Measurements from ENCODE around the gene LTBP1. TPM values are rescaled to one million over a fixed set of nuclear protein-coding genes. Genes with fewer than 3 reads are reported as not detected.

Gene LTBP1
- total RNA-seq, 2 experiments from 2014 or later = 0.19 to 0.23 TPM

DNA sequence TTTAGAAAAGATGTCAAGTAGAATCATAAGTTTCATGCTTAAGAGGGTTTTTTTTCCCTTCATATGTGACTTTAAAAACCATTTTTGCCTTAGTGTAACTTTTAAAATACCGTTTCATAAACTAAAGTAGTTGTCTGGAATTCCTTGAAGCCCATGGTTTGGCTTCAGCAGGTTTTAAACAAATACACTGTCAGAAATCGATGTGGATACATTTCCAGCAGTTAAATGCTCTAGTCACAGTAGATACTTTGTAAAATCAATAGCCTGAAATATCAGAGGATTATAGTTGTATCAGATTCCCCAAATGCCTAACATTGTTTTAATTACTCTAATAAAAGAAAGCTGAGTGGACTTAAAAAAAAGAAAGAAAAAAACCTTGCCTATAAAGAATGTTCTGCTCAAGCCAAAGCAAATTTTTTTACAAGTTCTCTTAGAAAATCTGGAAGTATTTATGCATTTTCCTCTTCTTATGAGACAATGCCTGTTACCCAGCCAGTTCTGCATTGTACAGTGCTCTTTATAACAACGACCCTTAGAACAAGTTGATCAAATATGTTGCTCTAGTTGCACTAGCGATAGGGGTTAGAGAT is 260.5 kb downstream of the LTBP1 start:
- DNase-seq = no peak
- Mint-ChIP-seq H3K4me1 (no peaks in the 10 kb centered on the region), H3K9me3 (no peaks in the 10 kb centered on the region), H3K36me3 (no peaks in the 10 kb centered on the region), H3K27me3 (peaks cover 2% of the 10 kb centered on the region), H3K27ac (no peak overlapping the region), H3K4me3 (no peak overlapping the region)
- no peak for ATAC-seq (ENCODE audit: low read depth)
- POLR2A ChIA-PET = no interaction called here

DNA sequence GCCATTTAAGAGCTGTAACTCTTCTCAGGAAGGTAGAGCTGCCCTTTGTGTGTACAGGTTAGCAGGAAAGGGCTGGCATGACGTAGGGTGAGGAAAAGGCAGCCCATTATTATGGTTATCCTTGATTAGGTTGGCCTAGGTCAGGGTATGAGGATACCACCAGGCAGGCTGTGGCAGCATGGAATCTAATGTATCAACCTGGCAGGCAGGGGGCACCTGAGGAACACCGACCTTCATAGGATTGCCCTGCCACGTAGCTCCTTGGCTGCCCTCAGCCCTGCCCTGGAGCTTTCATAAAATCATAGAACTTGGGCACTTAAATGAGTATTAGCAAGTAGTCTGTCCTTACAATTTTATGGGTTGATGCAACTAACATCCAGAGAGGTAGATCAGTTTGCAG is 261.6 kb downstream of the LTBP1 start:
- POLR2A ChIA-PET = no interaction called here
- H3K9me3 Mint-ChIP-seq = no peaks in the 10 kb centered on the region
- H3K27ac Mint-ChIP-seq = no peak overlapping the region
- no peak for DNase-seq
- ATAC-seq (ENCODE audit: low read depth) = no peak
- no peak overlapping the region for H3K4me3 Mint-ChIP-seq
- no peaks in the 10 kb centered on the region for H3K36me3 Mint-ChIP-seq
- no peaks in the 10 kb centered on the region for H3K4me1 Mint-ChIP-seq
- H3K27me3 Mint-ChIP-seq = peaks cover 2% of the 10 kb centered on the region

DNA sequence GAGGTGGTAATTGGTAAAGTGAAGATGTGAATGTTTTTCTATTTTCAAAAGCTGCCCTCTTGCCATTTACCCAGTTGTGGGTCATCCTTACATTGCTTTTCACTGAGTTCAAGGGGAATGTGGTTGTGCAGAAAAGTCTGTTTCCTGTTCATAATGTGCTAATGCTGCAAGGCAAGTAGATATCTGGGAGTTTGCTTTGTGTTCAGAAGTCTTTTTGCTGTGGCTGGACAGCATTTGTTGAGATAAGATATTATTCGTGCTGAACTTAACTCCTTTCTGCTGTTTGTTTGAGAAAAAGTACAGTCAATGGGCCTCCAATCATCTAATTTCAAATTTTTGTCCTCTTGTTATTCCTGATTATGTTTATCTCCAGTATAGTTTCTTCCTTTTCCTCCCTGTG is 263.2 kb downstream of the LTBP1 start:
- Mint-ChIP-seq H3K4me3 (no peak overlapping the region), H3K9me3 (no peaks in the 10 kb centered on the region), H3K4me1 (no peaks in the 10 kb centered on the region), H3K36me3 (no peaks in the 10 kb centered on the region), H3K27me3 (no peaks in the 10 kb centered on the region), H3K27ac (no peak overlapping the region)
- POLR2A ChIA-PET = no interaction called here
- ATAC-seq (ENCODE audit: low read depth) (no peak), DNase-seq (no peak)

DNA sequence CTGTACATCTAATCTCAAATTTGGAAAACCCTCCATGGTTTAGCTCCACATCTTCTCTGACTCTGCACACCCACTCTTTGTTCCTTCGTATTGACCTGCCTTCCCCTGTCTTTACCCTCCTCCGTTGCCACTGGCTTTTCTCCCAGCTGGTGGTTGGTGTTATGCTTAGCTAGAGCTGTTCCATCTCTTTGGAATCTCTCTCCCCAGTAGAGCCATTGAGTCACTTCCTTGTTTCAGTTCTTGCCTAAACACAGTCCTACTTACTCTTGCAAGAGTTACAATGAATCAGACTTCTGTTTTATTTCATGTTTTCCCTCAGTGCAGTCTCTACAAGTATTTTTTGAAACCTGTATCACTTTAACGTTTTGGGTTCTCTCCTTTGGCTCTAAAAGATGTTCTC is 263.9 kb downstream of the LTBP1 start:
- H3K36me3 Mint-ChIP-seq = no peaks in the 10 kb centered on the region
- ATAC-seq (ENCODE audit: low read depth) (no peak), DNase-seq (no peak)
- no peaks in the 10 kb centered on the region for H3K9me3 Mint-ChIP-seq
- H3K4me1 Mint-ChIP-seq = no peaks in the 10 kb centered on the region
- H3K27ac Mint-ChIP-seq = no peak overlapping the region
- POLR2A ChIA-PET = no interaction called here
- no peak overlapping the region for H3K4me3 Mint-ChIP-seq
- no peaks in the 10 kb centered on the region for H3K27me3 Mint-ChIP-seq

DNA sequence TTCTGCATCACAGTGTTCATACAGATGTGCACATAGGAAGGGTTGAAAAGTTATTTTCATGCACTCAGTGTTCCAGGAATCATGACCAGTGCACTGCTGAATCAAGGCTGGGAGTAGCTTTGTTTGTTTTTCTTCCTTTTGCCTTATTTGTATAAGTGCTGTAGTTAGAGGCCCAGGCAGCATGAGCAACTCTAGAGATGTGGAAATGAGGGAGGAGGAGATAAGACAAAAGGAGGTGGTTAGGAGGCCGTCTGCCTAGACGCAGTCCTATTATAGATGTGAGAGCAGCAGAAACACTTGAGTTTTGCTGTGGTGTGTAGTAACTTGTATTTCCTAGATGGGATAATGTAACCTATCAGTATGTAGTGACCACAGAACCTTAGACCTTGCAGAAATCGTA is 265.4 kb downstream of the LTBP1 start:
- Mint-ChIP-seq H3K9me3 (no peaks in the 10 kb centered on the region), H3K36me3 (no peaks in the 10 kb centered on the region), H3K4me1 (no peaks in the 10 kb centered on the region), H3K27ac (no peak overlapping the region), H3K4me3 (no peak overlapping the region), H3K27me3 (no peaks in the 10 kb centered on the region)
- DNase-seq (no peak), ATAC-seq (ENCODE audit: low read depth) (no peak)
- POLR2A ChIA-PET = no interaction called here

DNA sequence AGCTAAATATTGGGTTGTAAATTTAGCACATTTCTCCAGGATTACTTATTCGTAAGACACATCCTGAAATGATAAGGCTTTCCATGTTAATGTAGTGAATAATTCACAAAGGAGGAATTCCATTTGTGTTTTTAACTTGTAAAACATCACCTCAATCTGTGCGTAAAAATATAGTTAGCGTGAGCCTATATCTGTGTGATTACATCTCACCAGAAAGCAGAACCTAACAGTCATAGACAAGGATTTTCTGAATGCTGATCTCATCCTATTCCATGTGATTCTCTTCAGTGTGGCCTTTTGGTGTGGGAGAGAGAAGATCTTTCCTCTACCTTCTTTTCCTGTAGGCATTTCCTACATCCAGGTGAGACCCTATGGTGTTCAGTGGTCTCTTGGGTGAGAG is 266.5 kb downstream of the LTBP1 start:
- H3K27ac Mint-ChIP-seq = no peak overlapping the region
- H3K4me1 Mint-ChIP-seq = no peaks in the 10 kb centered on the region
- ATAC-seq (ENCODE audit: low read depth) = no peak
- no peak for DNase-seq
- H3K27me3 Mint-ChIP-seq = no peaks in the 10 kb centered on the region
- POLR2A ChIA-PET = no interaction called here
- no peak overlapping the region for H3K4me3 Mint-ChIP-seq
- H3K36me3 Mint-ChIP-seq = no peaks in the 10 kb centered on the region
- H3K9me3 Mint-ChIP-seq = no peaks in the 10 kb centered on the region

DNA sequence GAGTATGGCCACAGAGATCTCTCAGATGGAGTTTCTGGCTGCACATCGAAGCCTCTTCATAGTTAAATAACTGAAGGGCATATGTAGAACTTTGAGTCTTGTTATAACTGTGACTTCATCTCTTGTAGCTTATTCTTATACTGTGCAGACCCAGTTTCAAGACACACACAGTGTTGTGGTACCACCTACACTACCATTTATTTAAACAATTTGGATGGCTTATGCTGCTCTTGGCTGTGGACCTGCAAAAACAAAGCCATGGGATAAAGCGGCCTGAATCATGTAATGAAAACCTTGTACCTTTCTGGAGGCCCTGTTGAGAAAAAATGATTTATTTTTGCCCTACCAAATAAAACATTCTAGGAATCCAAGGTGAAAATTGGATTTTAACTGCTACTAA is 266.9 kb downstream of the LTBP1 start:
- Mint-ChIP-seq H3K4me1 (no peaks in the 10 kb centered on the region), H3K36me3 (no peaks in the 10 kb centered on the region), H3K4me3 (no peak overlapping the region), H3K27ac (no peak overlapping the region), H3K27me3 (peaks cover 2% of the 10 kb centered on the region), H3K9me3 (no peaks in the 10 kb centered on the region)
- POLR2A ChIA-PET = no interaction called here
- ATAC-seq (ENCODE audit: low read depth) (no peak), DNase-seq (no peak)

DNA sequence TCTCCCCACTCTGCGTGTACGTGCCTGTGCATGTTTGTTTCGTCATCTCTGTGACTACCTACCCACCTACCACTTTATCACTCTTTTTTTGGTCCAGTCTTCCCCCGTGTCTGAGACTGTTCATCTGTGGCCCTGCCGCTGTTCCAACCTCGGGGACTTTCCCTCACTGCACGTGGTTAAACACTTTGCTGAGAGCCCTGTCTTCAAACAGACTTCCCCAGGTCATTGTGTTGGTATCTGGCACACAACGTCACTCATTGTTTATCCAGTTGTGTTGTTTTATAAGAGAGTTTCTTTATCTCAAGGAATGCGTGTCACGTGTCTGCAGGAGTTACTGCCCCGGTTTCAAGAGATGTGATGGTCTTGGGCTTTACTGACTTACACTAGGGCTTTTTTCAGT is 267.7 kb downstream of the LTBP1 start:
- H3K27ac Mint-ChIP-seq = no peak overlapping the region
- H3K36me3 Mint-ChIP-seq = no peaks in the 10 kb centered on the region
- DNase-seq = no peak
- POLR2A ChIA-PET = no interaction called here
- no peak overlapping the region for H3K4me3 Mint-ChIP-seq
- H3K27me3 Mint-ChIP-seq = peaks cover 2% of the 10 kb centered on the region
- no peaks in the 10 kb centered on the region for H3K9me3 Mint-ChIP-seq
- ATAC-seq (ENCODE audit: low read depth) = no peak
- no peaks in the 10 kb centered on the region for H3K4me1 Mint-ChIP-seq

DNA sequence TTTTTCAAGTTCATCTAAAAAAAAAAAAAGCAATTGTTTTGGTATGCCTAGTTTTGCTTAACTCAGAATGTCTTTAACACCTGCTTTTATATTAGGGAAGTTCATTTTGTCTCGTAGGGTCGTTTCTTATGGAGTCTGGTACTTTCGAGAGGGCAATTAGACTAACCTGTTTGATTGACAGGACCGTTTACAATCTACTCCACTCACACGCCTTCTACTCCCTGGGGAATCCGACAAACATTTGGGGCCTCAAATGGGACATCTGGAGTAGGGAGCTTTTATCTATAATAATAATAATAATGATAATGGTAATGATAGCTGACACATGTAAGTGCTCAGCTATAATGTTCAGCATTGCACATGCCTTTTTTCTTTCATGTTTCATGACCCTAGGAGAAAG is 268.1 kb downstream of the LTBP1 start:
- POLR2A ChIA-PET = no interaction called here

DNA sequence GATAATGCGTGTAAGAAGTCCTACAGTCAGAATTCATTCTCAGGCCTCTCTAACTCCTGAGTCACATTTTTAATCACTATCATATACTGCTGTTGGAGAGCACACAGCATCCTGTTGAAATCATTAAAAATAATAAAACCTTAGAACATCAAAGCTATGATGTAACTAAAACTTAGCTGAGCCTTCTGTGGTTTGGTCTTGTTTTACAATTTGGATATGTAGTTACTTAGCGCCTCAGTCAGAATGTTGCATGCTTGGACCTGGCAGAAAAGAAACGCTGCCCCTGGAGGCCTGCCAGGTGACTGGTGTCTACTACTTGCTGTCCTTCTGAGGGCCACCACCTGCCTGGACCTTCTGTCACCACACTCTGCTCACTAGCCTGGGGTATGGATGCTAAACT is 268.5 kb downstream of the LTBP1 start:
- no peak overlapping the region for H3K4me3 Mint-ChIP-seq
- H3K27me3 Mint-ChIP-seq = peaks cover 2% of the 10 kb centered on the region
- H3K4me1 Mint-ChIP-seq = peaks cover 2% of the 10 kb centered on the region
- no peak overlapping the region for H3K27ac Mint-ChIP-seq
- DNase-seq (no peak), ATAC-seq (ENCODE audit: low read depth) (no peak)
- H3K36me3 Mint-ChIP-seq = no peaks in the 10 kb centered on the region
- POLR2A ChIA-PET = no interaction called here
- no peaks in the 10 kb centered on the region for H3K9me3 Mint-ChIP-seq

More for the DNA sequence above, 268.1 kb downstream of the LTBP1 start:
- Mint-ChIP-seq H3K27ac (no peak overlapping the region), H3K9me3 (no peaks in the 10 kb centered on the region), H3K27me3 (peaks cover 2% of the 10 kb centered on the region), H3K4me3 (no peak overlapping the region), H3K4me1 (peaks cover 2% of the 10 kb centered on the region), H3K36me3 (no peaks in the 10 kb centered on the region)
- no peak for DNase-seq
- no peak for ATAC-seq (ENCODE audit: low read depth)

DNA sequence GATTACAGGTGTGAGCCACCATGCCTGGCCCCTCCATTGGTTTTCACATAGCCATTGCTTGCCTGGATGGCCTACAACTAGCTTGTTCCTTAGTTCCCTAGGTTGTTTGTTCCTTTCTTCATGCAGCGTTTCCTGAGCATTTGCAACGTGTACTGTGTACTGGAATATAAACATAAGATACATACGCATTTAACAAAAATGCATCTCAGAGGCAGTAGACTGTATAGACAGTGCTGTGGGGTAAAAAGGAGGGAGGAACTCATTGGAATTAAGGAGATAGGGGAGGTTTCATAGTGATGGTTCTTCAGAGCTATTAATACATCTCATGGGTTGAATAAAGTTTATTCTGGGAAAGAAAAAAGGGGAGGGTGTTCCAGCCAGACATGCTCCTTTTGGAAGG is 269.2 kb downstream of the LTBP1 start:
- DNase-seq (no peak), ATAC-seq (ENCODE audit: low read depth) (no peak)
- Mint-ChIP-seq H3K27ac (no peak overlapping the region), H3K36me3 (no peaks in the 10 kb centered on the region), H3K9me3 (no peaks in the 10 kb centered on the region), H3K4me1 (peaks cover 2% of the 10 kb centered on the region), H3K27me3 (peaks cover 4% of the 10 kb centered on the region), H3K4me3 (no peak overlapping the region)
- POLR2A ChIA-PET = no interaction called here

DNA sequence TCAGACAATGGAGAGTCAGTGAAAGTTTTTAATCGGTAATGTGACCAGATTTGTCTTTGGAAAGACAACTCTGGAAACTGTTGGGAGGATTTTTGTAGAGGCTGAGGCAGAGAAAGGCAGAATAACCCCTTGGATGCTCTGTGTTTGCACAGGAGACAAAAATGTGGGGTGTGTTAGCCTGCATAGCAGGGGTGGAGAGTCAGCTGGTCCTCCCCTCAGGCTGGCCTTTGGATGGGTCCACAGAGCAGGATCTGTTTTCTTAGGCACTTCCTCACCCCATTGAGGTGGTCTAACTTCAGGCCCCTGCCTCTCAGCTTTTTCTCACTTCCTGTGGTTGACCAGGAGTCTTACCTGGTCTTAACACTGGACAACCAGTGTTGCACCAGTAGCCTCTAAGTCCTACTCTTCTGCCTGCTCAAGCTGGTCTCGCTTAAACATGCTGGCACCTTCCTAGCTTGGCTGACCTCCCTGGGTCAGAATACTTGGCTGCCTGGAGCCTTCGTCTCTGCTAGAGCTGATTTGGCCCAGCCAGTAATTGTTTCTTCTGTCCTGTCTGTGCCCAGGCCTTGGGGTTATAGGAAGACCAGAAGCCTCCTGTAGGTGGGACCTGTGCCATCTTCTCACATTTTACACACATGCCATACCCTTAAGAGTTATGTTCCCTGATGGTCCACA is 269.9 kb downstream of the LTBP1 start:
- POLR2A ChIA-PET = no interaction called here
- H3K4me3 Mint-ChIP-seq = no peak overlapping the region
- H3K27ac Mint-ChIP-seq = no peak overlapping the region
- no peaks in the 10 kb centered on the region for H3K9me3 Mint-ChIP-seq
- no peaks in the 10 kb centered on the region for H3K36me3 Mint-ChIP-seq
- ATAC-seq (ENCODE audit: low read depth) = no peak
- DNase-seq = no peak
- peaks cover 7% of the 10 kb centered on the region for H3K27me3 Mint-ChIP-seq
- H3K4me1 Mint-ChIP-seq = peaks cover 2% of the 10 kb centered on the region

DNA sequence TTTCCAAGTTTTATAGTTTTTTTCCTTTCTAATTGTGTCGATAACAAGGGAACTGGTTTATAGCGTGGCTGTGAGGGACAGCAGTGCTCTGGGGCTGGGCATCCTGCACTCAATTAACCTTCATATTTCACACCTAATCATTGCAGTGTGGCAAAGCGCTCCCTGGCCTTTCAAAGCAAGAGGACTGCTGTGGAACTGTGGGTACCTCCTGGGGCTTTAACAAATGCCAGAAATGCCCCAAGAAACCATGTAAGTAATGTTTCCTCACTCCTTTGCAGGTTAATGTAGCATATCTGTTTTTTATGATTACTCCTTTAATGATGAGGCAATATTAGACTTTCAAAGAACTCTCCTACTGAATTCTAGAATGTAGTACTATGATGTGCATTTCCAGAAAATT is 270.7 kb downstream of the LTBP1 start:
- Mint-ChIP-seq H3K36me3 (no peaks in the 10 kb centered on the region), H3K9me3 (no peaks in the 10 kb centered on the region), H3K27ac (no peak overlapping the region), H3K27me3 (peaks cover 8% of the 10 kb centered on the region), H3K4me3 (no peak overlapping the region), H3K4me1 (peaks cover 2% of the 10 kb centered on the region)
- POLR2A ChIA-PET = no interaction called here
- DNase-seq = no peak
- no peak for ATAC-seq (ENCODE audit: low read depth)

DNA sequence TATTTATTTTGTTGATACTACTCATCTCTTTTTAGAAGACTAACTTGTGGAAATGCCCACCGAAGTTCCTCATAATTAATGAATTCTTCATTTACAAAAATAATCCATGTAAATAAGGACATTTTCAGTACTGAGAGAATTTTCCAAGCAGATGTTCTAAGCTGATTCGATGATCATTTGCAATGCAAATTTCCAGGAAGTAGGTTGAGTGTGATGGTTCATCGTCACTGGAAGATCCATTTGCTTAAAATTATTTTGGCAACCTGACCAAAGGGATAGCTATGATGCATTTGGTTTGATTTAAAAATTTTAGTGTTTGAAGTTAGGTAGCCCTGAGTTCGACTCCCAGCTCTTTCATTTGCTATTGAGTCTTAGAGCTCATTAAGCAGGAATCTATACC is 272.4 kb downstream of the LTBP1 start:
- Mint-ChIP-seq H3K4me3 (no peak overlapping the region), H3K4me1 (peaks cover 2% of the 10 kb centered on the region), H3K9me3 (no peaks in the 10 kb centered on the region), H3K27ac (no peak overlapping the region), H3K27me3 (peaks cover 8% of the 10 kb centered on the region), H3K36me3 (no peaks in the 10 kb centered on the region)
- DNase-seq = no peak
- ATAC-seq (ENCODE audit: low read depth) = no peak
- POLR2A ChIA-PET = no interaction called here

DNA sequence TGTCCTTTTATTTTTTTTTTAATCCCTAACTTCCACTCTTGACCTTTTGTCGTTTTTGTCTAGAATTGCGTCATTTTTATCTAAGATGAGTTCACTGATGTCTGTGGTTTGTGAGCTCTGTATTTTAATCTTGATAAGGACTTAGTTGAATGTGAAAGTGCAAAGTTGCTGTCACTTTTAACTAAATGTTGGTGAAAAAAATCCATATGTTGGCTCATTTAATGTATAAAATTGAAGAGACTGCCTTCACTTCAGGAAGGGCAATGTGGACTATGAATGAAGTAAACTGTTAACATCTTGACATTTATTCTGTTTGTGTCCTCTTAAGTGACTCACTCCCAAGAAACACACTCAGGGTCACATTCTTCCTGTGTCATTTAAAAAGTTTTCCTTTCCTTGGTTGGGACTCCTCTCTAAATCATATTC is 273.1 kb downstream of the LTBP1 start:
- H3K4me3 Mint-ChIP-seq = no peak overlapping the region
- H3K27ac Mint-ChIP-seq = no peak overlapping the region
- POLR2A ChIA-PET = no interaction called here

More for the DNA sequence above, 273.1 kb downstream of the LTBP1 start:
- Mint-ChIP-seq H3K9me3 (no peaks in the 10 kb centered on the region), H3K4me1 (peaks cover 2% of the 10 kb centered on the region), H3K36me3 (no peaks in the 10 kb centered on the region), H3K27me3 (peaks cover 12% of the 10 kb centered on the region)
- DNase-seq (no peak), ATAC-seq (ENCODE audit: low read depth) (no peak)
